ENCODE measurements around the gene RBMS1.

Gene RBMS1

DNA sequence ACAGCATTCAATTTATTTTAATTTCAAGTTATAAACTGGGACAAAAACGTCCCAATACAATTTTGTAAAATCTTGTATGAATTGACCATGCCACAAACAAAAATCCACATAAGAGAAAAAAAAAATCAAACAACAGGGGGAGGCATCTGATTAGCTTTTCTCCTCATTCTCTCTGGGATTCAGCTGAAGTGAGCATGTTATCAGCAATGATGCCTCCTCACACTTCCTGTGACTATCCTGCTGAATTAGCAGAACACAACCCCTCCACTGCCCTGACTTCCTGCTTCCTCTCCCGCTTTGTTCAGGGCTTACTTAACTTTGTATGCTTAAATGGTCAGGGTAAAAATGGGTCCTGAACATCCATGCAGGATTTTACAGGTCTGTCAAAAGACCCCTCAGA is 161.3 kb downstream of the RBMS1 start:
- TF ChIP-seq TAF1 (IDR thresholded peaks at IDR 0.05; ENCODE audit: low read depth, low read length) (no peak), POLR2AphosphoS5 (IDR thresholded peaks at IDR 0.05; ENCODE audit: low read depth, low read length) (no peak), POLR2A (IDR thresholded peaks at IDR 0.05; ENCODE audit: low read depth, low read length) (no peak), SPI1 (IDR thresholded peaks at IDR 0.05; ENCODE audit: low read depth, low read length) (no peak), PAX5 (IDR thresholded peaks at IDR 0.05; ENCODE audit: insufficient read depth, low read length, severe bottlenecking) (no peak), POU2F2 (IDR thresholded peaks at IDR 0.05; ENCODE audit: low read depth, low read length) (no peak)
- no peak for DNase-seq (ENCODE audit: insufficient read length, low spot score)
- no peak for FAIRE-seq

DNA sequence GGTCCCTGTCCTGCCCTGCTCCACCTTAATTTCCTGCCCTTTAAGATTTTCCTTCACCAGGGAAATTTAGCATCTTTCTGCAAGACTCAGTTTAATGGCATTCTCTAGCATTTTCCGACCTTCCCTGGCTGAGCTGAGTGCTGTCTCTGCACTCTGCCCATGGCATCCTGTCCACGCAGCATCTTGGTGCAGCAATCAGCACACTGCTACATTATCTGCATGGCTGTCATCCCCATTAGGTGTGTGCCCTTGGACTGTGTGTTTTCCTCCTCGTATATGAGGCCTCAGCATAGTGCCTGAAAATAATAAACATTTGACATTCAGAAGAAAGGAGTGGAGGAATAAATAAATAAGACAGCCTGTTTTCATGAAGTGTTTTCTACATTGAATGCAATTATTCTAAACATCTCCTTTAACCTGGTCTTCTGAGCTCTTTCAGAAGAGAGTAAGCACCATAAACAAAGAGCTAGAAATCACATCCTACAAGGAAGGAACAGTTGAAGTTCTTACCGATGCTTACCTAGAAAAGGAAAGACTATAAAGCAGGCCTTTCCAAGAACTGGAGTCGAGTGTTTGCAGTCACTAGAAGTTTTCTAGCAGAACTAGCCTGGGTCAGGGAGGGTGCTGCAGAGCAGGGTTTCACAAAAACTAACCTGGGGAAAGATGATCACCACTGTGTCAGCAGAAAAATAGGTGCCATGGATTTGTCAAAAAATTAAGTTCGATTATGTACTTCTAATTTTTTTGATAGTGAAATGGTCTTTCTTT is 162.2 kb downstream of the RBMS1 start:
- no peak for FAIRE-seq
- DNase-seq (ENCODE audit: insufficient read length, low spot score) = no peak
- TF ChIP-seq TAF1 (IDR thresholded peaks at IDR 0.05; ENCODE audit: low read depth, low read length) = no peak
- TF ChIP-seq SPI1 (IDR thresholded peaks at IDR 0.05; ENCODE audit: low read depth, low read length) = no peak
- no peak for TF ChIP-seq POLR2A (IDR thresholded peaks at IDR 0.05; ENCODE audit: low read depth, low read length)
- TF ChIP-seq POU2F2 (IDR thresholded peaks at IDR 0.05; ENCODE audit: low read depth, low read length) = no peak
- no peak for TF ChIP-seq POLR2AphosphoS5 (IDR thresholded peaks at IDR 0.05; ENCODE audit: low read depth, low read length)
- TF ChIP-seq PAX5 (IDR thresholded peaks at IDR 0.05; ENCODE audit: insufficient read depth, low read length, severe bottlenecking) = no peak

DNA sequence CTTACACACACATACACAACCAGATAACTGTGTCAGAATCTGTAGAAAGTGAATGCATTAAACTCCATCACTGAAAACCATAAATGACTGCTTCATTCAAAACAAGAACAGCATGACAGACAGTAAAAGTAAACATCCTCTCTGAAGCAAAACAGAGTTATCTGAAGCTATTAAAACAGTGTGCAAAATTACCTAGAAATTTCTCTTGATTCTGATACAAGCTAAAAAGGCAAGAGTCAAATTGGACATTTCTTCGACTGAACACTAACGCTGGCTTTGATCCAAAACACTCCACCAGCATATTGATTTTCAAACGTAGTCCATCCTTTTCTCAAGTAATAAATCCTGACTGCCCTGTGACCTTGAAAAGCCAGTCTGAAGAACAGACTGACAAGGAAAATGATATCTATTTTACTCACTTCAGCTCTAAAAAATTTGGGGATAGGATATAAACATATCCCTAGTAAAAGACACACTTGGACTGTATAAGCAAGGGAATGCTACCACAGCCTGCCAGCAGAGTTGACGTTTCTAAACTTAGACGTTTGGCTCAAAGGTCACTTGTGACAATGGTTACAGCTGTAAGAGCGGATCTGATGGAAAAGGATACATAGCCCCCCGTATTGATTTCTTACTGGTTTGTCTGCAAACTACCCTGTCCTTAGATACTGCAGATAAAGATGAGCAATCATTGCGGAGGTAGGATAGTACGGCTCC is 164.6 kb downstream of the RBMS1 start:
- TF ChIP-seq POLR2A (IDR thresholded peaks at IDR 0.05; ENCODE audit: low read depth, low read length) = no peak
- TF ChIP-seq PAX5 (IDR thresholded peaks at IDR 0.05; ENCODE audit: insufficient read depth, low read length, severe bottlenecking) = no peak
- no peak for TF ChIP-seq SPI1 (IDR thresholded peaks at IDR 0.05; ENCODE audit: low read depth, low read length)
- TF ChIP-seq POU2F2 (IDR thresholded peaks at IDR 0.05; ENCODE audit: low read depth, low read length) = no peak
- no peak for TF ChIP-seq TAF1 (IDR thresholded peaks at IDR 0.05; ENCODE audit: low read depth, low read length)
- TF ChIP-seq POLR2AphosphoS5 (IDR thresholded peaks at IDR 0.05; ENCODE audit: low read depth, low read length) = no peak
- DNase-seq (ENCODE audit: insufficient read length, low spot score) (no peak), FAIRE-seq (no peak)

DNA sequence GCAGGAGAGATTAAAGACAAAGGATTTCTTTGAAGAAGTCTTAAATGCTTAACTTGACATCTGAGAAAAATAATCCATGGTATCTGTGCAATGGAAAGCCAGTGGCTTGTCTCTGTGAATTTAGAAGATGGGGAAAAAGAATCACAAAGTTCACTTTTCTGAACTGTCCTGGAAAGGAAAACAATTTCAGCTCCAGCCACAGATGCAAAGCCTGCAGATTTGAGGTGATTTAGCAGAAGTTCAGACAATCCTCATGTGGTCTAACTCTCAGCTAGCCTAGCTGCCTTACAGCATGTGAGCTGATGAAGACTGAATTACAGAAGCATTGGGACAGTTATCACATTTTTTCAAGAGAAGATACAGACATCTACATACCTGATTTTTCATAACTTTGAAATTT is 166.8 kb downstream of the RBMS1 start:
- TF ChIP-seq PAX5 (IDR thresholded peaks at IDR 0.05; ENCODE audit: insufficient read depth, low read length, severe bottlenecking) (no peak), POLR2AphosphoS5 (IDR thresholded peaks at IDR 0.05; ENCODE audit: low read depth, low read length) (no peak), TAF1 (IDR thresholded peaks at IDR 0.05; ENCODE audit: low read depth, low read length) (no peak), SPI1 (IDR thresholded peaks at IDR 0.05; ENCODE audit: low read depth, low read length) (no peak), POLR2A (IDR thresholded peaks at IDR 0.05; ENCODE audit: low read depth, low read length) (no peak), POU2F2 (IDR thresholded peaks at IDR 0.05; ENCODE audit: low read depth, low read length) (no peak)
- no peak for FAIRE-seq

DNA sequence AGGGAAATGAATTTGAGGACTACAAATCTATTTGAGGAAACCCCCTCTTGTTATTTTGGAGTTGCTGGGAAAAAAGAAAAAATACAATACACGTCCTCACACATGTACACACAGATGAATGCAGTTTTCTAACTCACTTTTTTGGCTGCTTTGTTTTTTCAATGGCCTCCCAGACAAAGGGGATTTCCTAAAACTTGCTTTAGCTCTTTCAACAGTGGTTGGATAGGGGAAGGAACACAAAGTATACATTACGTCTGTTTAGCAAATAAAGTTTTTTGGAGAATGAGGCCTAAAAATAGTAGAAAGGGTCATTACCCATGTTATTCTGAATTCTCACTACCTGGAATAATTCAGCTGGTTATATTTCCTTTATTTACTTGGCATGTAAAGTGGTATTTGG is 168.2 kb downstream of the RBMS1 start:
- DNase-seq (ENCODE audit: insufficient read length, low spot score) (no peak), FAIRE-seq (no peak)
- TF ChIP-seq SPI1 (IDR thresholded peaks at IDR 0.05; ENCODE audit: low read depth, low read length) (no peak), POLR2AphosphoS5 (IDR thresholded peaks at IDR 0.05; ENCODE audit: low read depth, low read length) (no peak), POU2F2 (IDR thresholded peaks at IDR 0.05; ENCODE audit: low read depth, low read length) (no peak), PAX5 (IDR thresholded peaks at IDR 0.05; ENCODE audit: insufficient read depth, low read length, severe bottlenecking) (no peak), POLR2A (IDR thresholded peaks at IDR 0.05; ENCODE audit: low read depth, low read length) (no peak), TAF1 (IDR thresholded peaks at IDR 0.05; ENCODE audit: low read depth, low read length) (no peak)

More for the DNA sequence above, 166.8 kb downstream of the RBMS1 start:
- no peak for DNase-seq (ENCODE audit: insufficient read length, low spot score)

DNA sequence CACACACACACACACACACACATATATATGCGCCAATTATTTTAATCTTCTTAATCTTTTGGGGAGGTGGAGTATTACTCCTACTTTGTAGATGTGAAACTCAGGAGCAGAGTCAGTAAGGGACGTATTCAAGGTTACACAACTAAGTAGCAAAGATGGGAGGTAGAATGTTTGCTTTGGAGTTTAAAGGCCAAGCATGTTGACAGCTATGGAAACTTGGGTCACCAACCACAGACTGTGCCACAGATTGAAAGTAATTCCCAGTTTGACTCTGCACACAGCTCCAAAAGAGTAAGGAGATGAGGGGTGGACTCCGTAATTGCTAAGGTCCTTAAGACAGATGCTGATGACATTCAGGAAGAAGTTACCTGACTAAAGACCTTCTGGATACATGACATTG is 168.7 kb downstream of the RBMS1 start:
- no peak for DNase-seq (ENCODE audit: insufficient read length, low spot score)
- no peak for FAIRE-seq
- TF ChIP-seq TAF1 (IDR thresholded peaks at IDR 0.05; ENCODE audit: low read depth, low read length) (no peak), POU2F2 (IDR thresholded peaks at IDR 0.05; ENCODE audit: low read depth, low read length) (no peak), POLR2A (IDR thresholded peaks at IDR 0.05; ENCODE audit: low read depth, low read length) (no peak), POLR2AphosphoS5 (IDR thresholded peaks at IDR 0.05; ENCODE audit: low read depth, low read length) (no peak), PAX5 (IDR thresholded peaks at IDR 0.05; ENCODE audit: insufficient read depth, low read length, severe bottlenecking) (no peak), SPI1 (IDR thresholded peaks at IDR 0.05; ENCODE audit: low read depth, low read length) (no peak)

DNA sequence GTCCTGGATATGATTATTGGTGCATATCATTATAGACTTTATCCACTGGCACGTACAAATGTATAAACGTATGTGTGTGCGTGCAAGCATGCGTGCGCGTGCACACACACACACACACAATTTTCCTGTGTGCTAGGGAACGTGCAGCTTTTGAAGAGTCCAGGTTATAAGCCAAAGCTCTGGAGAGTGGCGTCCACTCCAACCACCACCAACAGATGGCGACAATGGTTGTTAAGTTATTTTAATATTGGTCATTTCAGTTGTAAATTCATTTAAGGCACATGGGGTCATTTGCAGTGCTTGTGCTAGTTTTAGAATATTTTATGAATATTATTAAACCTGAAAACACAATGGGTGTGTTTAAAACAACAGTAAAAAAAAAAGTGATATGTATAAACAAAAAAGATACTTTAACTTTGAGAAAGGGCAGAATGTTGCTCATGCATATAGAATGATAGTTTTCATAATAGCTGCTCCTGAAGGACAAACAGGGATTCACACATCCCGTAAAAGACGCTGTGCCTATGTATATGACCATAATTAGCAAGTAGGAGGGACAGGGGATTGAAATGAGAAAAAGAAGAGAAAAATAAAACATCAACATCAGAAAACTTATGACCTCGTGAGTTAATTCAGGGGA is 169.3 kb downstream of the RBMS1 start:
- TF ChIP-seq POU2F2 (IDR thresholded peaks at IDR 0.05; ENCODE audit: low read depth, low read length) (no peak), PAX5 (IDR thresholded peaks at IDR 0.05; ENCODE audit: insufficient read depth, low read length, severe bottlenecking) (no peak), TAF1 (IDR thresholded peaks at IDR 0.05; ENCODE audit: low read depth, low read length) (no peak), POLR2AphosphoS5 (IDR thresholded peaks at IDR 0.05; ENCODE audit: low read depth, low read length) (no peak), SPI1 (IDR thresholded peaks at IDR 0.05; ENCODE audit: low read depth, low read length) (no peak), POLR2A (IDR thresholded peaks at IDR 0.05; ENCODE audit: low read depth, low read length) (no peak)
- FAIRE-seq (no peak), DNase-seq (ENCODE audit: insufficient read length, low spot score) (no peak)

DNA sequence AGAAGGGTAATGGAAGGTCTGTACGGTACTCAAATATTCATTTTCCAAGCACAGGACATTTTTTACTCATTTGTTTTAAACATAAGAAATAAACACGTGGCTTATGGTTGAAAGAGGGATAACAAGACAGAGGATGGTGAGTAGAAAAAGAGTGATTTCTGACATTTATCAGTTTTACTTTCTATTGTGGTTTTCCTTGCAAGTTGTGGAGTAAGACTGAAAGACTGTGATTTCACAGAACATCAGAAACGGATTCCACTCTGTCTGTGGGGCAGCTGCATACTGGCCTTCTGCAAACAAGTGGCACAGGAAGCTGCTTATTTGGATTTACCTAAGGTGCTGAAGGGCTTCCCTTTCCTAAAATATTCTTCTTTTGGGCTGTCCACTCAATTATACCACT is 171.3 kb downstream of the RBMS1 start:
- FAIRE-seq (no peak), DNase-seq (ENCODE audit: insufficient read length, low spot score) (no peak)
- TF ChIP-seq PAX5 (IDR thresholded peaks at IDR 0.05; ENCODE audit: insufficient read depth, low read length, severe bottlenecking) = no peak
- no peak for TF ChIP-seq POLR2AphosphoS5 (IDR thresholded peaks at IDR 0.05; ENCODE audit: low read depth, low read length)
- no peak for TF ChIP-seq POU2F2 (IDR thresholded peaks at IDR 0.05; ENCODE audit: low read depth, low read length)
- TF ChIP-seq POLR2A (IDR thresholded peaks at IDR 0.05; ENCODE audit: low read depth, low read length) = no peak
- TF ChIP-seq SPI1 (IDR thresholded peaks at IDR 0.05; ENCODE audit: low read depth, low read length) = no peak

DNA sequence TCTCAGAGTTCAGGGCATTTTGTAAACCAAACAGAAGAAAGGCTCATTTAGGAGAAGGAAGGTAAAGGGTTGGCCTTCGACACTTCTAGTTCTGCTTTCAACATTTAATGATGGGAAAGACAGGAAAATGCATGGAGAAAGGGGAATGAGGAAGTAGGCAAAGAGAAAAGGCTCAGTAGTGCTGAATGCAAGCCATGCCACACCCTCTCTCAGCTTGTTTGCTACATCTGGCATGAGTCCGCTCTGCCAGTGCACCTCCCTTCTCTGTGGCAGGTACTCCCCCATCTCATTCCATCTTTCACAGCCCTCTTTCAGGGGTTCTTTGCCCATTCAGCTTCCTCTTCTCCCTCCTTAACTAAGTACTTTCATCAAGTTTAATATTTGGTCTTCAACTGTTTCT is 172.6 kb downstream of the RBMS1 start:
- TF ChIP-seq POU2F2 (IDR thresholded peaks at IDR 0.05; ENCODE audit: low read depth, low read length) (no peak), PAX5 (IDR thresholded peaks at IDR 0.05; ENCODE audit: insufficient read depth, low read length, severe bottlenecking) (no peak), POLR2AphosphoS5 (IDR thresholded peaks at IDR 0.05; ENCODE audit: low read depth, low read length) (no peak), POLR2A (IDR thresholded peaks at IDR 0.05; ENCODE audit: low read depth, low read length) (no peak), TAF1 (IDR thresholded peaks at IDR 0.05; ENCODE audit: low read depth, low read length) (no peak), SPI1 (IDR thresholded peaks at IDR 0.05; ENCODE audit: low read depth, low read length) (no peak)
- FAIRE-seq (no peak), DNase-seq (ENCODE audit: insufficient read length, low spot score) (no peak)

Data from GM12891 (cell line).